Osteocyte (in vitro differentiated cells): ENCODE results near the gene KRT33A. TPM values are rescaled to one million over a fixed set of nuclear protein-coding genes. Genes with fewer than 3 reads are reported as not detected.
"Not testable (repeated sequence)": the region's sequence is repeated elsewhere in the genome, so short reads cannot be mapped to it uniquely, and the experiment has no call there.

Experiments
- DNase-seq: peaks from one replicate; pipeline ENCODE4 v3.0.0; 2021; ENCODE audit warnings: mixed read lengths; ENCODE audit not compliant: unreplicated experiment; ENCODE audit errors: extremely low spot score
- H3K27ac Mint-ChIP-seq: one replicate; pipeline ENCODE4 v1.8.0; 2021; ENCODE audit warnings: mild to moderate bottlenecking, mixed read lengths; ENCODE audit not compliant: unreplicated experiment
- H3K27me3 Mint-ChIP-seq: one replicate; pipeline ENCODE4 v1.8.0; 2021; ENCODE audit warnings: mixed read lengths; ENCODE audit not compliant: unreplicated experiment
- H3K36me3 Mint-ChIP-seq: one replicate; pipeline ENCODE4 v1.8.0; 2021; ENCODE audit warnings: mixed read lengths; ENCODE audit not compliant: unreplicated experiment
- H3K4me1 Mint-ChIP-seq: one replicate; pipeline ENCODE4 v1.8.0; 2021; ENCODE audit warnings: mixed read lengths; ENCODE audit not compliant: unreplicated experiment
- H3K4me3 Mint-ChIP-seq: one replicate; pipeline ENCODE4 v1.8.0; 2021; ENCODE audit warnings: mild to moderate bottlenecking, moderate library complexity, mixed read lengths; ENCODE audit not compliant: unreplicated experiment
- H3K9me3 Mint-ChIP-seq: one replicate; pipeline ENCODE4 v1.8.0; 2021; ENCODE audit warnings: mixed read lengths; ENCODE audit not compliant: unreplicated experiment
- CTCF ChIP-seq: fragments of 200-600 bp; sonication (generic); IDR thresholded peaks from 2 replicates; pipeline ENCODE4 v1.5.0; 2021; ENCODE audit warnings: antibody characterized with exemption, mild to moderate bottlenecking, moderate library complexity
- long read RNA-seq: library from polyadenylated mRNA; unstranded; transcript quantifications from one replicate; pipeline ENCODE4 v2.0.0, GENCODE V29; 2021
- total RNA-seq: library from RNA; stranded (reverse); gene quantifications from 2 replicates; pipeline ENCODE4 v1.2.1, GENCODE V29; 2021

KRT33A gene
- total RNA-seq = not detected in 2 replicates
- long read RNA-seq = 0 reads

GRCh38 chr17:41350381-41350878 lies at the start of gene KRT33A:
KRT33A (minus strand) TSS chr17:41350828; CDS start chr17:41350767, 61 bp downstream.
- DNase-seq = peak; percentile 74
- peaks cover 26% of the 10 kb centered on the region for H3K27me3 Mint-ChIP-seq
- H3K4me1 Mint-ChIP-seq, H3K36me3 Mint-ChIP-seq, H3K9me3 Mint-ChIP-seq, H3K4me3 Mint-ChIP-seq, H3K27ac Mint-ChIP-seq: not testable (repeated sequence)

GRCh38 chr17:41396996-41397660 lies 46.5 kb upstream of the KRT33A start, which contains the start of gene KRT31:
KRT31 (minus strand) TSS chr17:41397608; CDS start chr17:41397539, 69 bp downstream.
- Mint-ChIP-seq H3K9me3 (no peaks in the 10 kb centered on the region), H3K27ac (no peak within 1 kb of the TSS), H3K4me1 (peaks cover 3% of the 10 kb centered on the region), H3K36me3 (no peaks in the 10 kb centered on the region), H3K27me3 (no peaks in the 10 kb centered on the region), H3K4me3 (no peak within 1 kb of the TSS)
- DNase-seq = no peak
- TF ChIP-seq CTCF = no peak

GRCh38 chr17:41396340-41396739 lies 45.7 kb upstream of the KRT33A start:
- Mint-ChIP-seq H3K27me3 (no peaks in the 10 kb centered on the region), H3K36me3 (no peaks in the 10 kb centered on the region), H3K27ac (no peak overlapping the region), H3K9me3 (no peaks in the 10 kb centered on the region), H3K4me1 (peaks cover 1% of the 10 kb centered on the region), H3K4me3 (no peak overlapping the region)
- TF ChIP-seq CTCF = no peak
- no peak for DNase-seq

- TF ChIP-seq CTCF = no peak
- peaks cover 3% of the 10 kb centered on the region for H3K4me1 Mint-ChIP-seq
- H3K27ac Mint-ChIP-seq = no peak overlapping the region
- H3K4me3 Mint-ChIP-seq = no peak overlapping the region
- H3K27me3 Mint-ChIP-seq = no peaks in the 10 kb centered on the region
- no peaks in the 10 kb centered on the region for H3K36me3 Mint-ChIP-seq
- no peaks in the 10 kb centered on the region for H3K9me3 Mint-ChIP-seq
- no peak for DNase-seq
Observed at GRCh38 chr17:41395611-41396010, 45.0 kb upstream of the KRT33A start.

GRCh38 chr17:41395044-41395443 lies 44.4 kb upstream of the KRT33A start:
- not testable (repeated sequence) for H3K27ac Mint-ChIP-seq, H3K9me3 Mint-ChIP-seq, H3K4me3 Mint-ChIP-seq, H3K36me3 Mint-ChIP-seq, H3K4me1 Mint-ChIP-seq, H3K27me3 Mint-ChIP-seq, DNase-seq

- TF ChIP-seq CTCF = no peak
- DNase-seq = no peak
- Mint-ChIP-seq H3K4me3 (no peak overlapping the region), H3K9me3 (no peaks in the 10 kb centered on the region), H3K27ac (no peak overlapping the region), H3K4me1 (peaks cover 9% of the 10 kb centered on the region), H3K36me3 (no peaks in the 10 kb centered on the region), H3K27me3 (no peaks in the 10 kb centered on the region)
Observed at GRCh38 chr17:41394254-41394996, 43.8 kb upstream of the KRT33A start.
